NCI-H226 (cell line): ENCODE data around the gene GAPT.
A peak's percentile ranks its signal among the peaks of the same experiment; 100 is the strongest.

Experiments
- DNase-seq: peaks from one replicate; pipeline ENCODE4 v3.0.0-alpha.2; 2015

The GAPT gene

GRCh38 chr5:58491216-58491892 lies at the start of gene GAPT:
Gene GAPT, plus strand, starts transcription at chr5:58491435. Its CDS starts 3,102 bp downstream, at chr5:58494537.
- DNase-seq = no peak

- DNase-seq = no peak
Observed at GRCh38 chr5:58444805-58445204, 46.4 kb upstream of the GAPT start.

DNA sequence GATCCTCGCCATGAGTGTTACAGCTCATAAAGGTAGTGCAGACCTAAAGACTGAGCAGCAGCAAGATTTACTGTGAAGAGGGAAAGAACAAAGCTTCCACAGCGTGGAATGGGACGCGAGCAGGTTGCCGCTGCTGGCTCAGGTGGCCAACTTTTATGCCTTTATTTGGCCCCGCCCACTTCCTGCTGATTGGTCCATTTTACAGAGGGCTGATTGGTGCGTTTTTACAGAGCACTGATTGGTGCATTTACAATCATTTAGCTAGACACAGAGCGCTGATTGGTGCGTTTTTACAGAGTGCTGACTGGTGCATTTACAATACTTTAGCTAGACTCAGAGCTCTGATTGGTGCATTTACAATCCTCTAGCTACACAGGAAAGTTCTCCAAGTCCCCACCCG lies 45.2 kb upstream of the GAPT start:
- DNase-seq = no peak

DNA sequence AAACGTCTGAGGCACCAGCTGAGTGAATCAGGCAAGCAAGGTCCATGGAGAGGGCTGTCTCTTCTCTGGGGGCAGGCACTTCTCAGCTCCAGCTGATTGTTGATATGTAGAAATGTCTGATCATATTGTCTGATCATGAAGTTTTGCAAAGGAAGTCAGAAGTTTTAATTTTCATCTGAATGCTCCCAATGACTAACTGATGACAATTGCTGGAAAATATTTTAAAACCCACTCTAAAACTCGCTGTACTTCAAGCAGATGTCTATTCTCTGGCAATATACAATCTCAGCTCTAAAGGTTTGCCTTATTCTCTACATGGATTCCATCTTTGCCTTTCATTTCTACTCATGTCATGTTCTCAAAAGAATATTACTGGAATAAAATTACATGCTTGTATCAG lies 44.0 kb upstream of the GAPT start:
- DNase-seq = no peak

GRCh38 chr5:58450018-58450417 lies 41.2 kb upstream of the GAPT start:
- no peak for DNase-seq

- DNase-seq = no peak
Observed at GRCh38 chr5:58450811-58451629, 40.2 kb upstream of the GAPT start.

DNA sequence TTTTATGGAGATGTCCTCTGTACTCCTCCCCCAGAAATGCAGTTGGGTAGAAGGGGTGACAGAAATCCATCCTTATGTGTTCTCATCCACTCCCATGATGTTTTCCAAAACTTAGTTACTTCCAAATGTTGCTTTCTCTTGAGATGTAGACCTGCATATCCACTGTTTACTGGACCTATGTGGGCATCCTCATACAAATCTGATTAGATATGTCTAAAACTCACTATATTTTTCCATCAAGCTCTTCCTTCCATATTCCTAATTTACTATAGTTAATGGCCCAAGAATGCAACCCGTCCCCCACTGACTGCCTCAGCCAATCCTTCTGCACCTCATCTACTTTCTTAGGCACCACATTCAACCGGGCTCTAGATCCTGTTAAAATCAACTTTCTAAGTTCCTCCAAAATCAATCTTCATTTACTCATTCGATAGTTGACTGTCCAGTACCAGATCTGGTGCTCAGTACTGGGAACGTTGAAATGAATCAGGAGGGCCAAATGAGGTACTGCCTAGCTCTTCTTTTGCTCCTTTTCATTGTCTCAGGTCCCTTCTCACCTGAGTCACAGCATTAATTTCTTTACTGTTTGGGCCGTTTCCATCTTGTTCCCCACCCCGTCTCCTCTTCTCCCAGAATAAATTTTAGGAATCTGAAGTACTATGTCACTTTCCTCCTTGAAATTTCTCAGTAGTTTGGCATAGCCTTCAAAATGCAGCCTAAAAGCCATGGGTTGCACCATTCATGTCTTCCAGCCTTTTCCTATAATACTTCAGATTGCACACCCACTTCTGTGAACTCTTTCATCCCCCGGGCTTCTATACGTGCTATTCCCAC lies 39.3 kb upstream of the GAPT start:
- DNase-seq = no peak

DNA sequence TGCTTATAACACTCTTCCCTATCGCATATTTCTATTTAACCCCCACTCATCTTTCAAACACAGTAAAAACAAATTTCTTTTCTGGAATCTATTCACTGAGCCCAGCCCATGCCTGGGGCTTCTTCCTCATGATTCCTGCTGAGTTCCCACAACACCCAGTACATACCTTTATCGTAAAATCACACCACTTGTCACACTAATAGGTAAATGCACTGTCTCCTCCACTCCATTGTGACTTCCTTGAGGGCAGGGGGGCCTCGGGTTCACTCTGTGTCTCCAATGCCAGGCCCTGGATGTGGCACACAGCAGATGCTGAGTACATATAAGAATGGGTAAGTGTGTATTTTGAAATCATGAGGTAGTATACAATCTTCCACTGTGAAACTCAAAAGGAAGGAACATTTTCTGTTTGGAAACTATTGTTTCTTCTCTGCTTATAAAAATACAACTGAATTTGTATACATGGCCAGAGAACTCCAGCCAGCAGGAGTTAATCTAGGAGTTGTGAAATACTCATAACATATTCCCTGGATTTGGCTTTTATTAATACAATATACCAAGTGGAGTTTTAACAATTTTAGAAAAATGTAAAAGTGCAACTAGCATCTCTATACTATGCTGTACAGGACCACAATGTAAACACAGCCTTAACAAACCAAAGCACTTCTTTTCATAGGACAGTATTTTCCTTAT lies 38.5 kb upstream of the GAPT start:
- peak; percentile 16 for DNase-seq

GRCh38 chr5:58453306-58453705 lies 37.9 kb upstream of the GAPT start:
- peak; percentile 1 for DNase-seq

DNA sequence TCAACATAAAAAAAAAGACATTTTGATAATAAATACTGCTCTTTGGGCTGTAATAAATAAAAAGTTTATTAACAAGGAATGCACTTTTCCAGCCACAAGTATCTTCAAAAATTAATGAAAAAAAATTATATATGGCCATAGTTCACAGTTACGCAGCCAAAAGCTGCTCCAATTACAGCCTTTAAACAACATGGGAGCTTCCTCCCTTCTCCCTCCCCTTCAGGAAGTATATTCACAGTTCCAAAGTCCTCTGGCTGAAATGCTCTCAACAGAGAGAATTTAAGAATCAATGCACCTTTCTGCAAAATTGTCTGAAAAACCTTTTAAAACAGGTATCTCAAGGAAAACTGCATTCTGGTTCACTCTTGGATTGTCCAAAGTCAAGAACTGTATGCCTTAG lies 37.2 kb upstream of the GAPT start:
- DNase-seq = no peak

DNA sequence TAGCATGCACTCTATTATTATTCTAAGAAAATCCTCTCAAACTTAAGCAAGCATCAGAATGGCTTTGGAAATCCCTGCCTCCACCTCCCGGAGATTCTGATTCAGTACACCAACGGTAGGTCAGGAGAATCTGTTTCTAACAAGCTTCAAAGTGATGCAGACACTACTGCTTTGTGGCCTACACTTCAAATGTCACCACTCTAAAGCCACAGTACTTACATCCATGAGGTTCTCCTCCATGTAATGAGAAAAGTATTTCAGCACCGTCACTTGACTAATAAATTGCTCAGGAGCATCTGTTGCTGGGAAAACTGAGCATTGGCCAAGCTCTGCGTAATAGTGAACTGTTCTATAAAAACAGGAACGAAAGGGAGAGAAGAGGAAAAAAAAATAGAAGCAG lies 36.2 kb upstream of the GAPT start:
- DNase-seq = peak; percentile 1

GRCh38 chr5:58455480-58455879 lies 35.8 kb upstream of the GAPT start:
- DNase-seq = no peak

DNA sequence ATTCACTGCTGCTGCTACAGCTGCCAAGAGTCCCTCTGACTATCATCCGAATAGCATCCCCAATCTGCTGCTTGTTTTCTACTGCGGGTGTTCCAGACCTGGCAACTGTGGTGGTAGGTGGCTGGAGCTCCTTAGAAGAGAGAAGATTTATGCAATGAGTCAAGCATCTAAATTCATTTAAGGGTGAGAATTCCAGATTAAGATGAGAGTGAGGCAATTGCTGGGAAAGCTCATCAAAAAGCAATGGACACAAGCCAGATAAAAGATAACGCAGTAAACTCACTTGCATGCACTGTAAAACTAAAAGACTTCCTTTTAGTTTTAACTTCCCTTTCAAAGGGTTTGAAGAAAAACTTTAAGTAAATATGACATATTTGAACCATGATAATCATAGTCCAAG lies 35.2 kb upstream of the GAPT start:
- peak; percentile 20 for DNase-seq

- no peak for DNase-seq
Observed at GRCh38 chr5:58456486-58456885, 34.7 kb upstream of the GAPT start.

DNA sequence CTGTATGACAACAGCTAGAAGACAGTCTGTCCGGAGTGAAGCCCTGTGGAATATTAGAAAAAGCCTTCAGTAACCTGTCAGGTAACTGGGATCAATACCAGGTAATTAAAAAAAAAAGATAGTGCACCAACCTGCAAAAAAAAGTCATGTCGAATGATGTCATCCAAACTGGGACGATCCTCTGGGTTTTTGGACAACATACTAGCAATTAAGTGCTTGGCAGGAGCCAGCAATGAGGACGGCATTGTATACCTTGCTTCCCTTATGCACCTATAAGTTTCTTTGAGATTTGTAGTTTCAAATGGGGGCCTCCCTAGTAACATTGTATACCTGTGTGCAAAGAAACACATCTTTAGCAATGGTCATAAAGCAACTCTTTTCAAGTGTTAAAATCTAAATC lies 34.2 kb upstream of the GAPT start:
- no peak for DNase-seq

DNA sequence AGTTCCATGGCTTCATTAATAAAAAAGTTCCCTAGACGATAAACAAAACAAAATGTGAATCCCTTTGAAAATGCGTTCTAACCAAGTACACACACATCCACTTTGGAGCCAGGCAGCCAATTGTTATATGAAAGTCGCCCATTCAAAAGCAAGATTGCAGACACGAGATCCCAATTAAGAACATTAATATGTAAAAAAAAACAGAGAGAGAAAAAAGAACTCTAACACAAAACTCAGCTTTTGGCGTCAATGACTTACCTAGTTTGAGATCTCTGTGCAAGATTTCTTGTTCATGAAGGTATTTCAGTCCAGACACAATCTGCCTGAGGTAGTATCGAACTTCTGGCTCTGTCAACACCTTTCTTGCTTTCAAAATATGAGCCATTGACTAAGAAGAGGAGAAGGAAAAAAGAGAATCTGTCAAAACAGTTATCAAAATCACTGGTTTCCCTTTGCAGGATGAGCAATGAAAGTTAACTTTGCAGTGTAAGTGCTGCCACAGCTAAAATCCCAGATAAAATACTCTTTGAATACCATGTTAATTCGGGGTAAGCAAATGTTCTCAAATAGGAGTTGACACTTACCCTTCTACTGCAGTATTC lies 33.0 kb upstream of the GAPT start:
- DNase-seq = no peak

GRCh38 chr5:58458743-58459145 lies 32.5 kb upstream of the GAPT start:
- DNase-seq = peak; percentile 52

DNA sequence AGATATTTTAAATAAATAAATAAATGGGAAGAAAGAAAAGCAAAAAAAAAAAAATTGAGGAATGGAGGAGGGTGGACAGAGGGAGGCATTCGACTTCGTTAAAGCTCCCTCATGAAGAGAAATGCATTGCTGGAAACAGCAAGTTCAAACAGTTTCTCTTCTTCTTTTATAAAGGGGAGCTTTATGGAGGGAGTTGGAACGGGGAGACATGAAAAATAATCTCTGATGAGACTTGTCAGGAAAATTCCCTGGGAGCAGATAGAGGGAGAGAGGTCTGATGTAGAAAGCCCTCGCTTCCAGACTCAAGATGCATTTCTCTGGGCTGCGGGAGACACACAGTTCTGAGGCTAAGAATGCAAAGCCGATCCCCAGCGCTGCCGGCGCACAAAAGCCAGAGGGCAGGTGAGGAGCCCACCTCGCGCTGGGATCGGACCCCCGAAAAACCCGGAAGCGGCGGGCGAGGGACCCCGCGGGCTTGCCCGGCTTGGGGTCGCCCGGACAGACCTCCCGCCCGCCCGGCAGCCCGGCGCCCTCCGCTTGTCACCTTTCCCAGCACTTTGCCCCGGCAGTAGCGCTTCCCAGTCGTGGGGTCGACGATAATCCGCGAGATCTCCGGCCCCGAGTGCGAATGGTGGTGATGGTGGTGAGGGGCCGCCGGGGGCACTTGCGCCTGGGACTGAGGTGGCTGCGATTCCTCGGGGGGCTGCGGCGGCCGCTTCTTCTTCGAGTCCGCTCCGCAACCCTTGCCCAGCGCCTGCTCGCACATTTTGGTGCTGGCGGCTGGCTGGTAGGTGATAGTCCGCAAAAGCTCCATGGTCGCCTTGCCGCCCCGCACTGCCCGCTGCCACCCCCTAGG lies 31.9 kb upstream of the GAPT start:
- peak; percentile 49 for DNase-seq

GRCh38 chr5:58460002-58460731 lies 31.1 kb upstream of the GAPT start, which contains the start of gene PLK2:
Gene PLK2, minus strand, starts transcription at chr5:58460086. Its CDS starts 127 bp downstream, at chr5:58459959.
- DNase-seq = peak; percentile 84

- DNase-seq = peak; percentile 85
Observed at GRCh38 chr5:58460732-58461286, 30.4 kb upstream of the GAPT start.
